Stimulated activated CD4-positive, alpha-beta T cell treated with anti-CD3 and anti-CD28 coated beads, Interleukin-12 subunit alpha, Interleukin-12 subunit beta, amount 100 ng/mL, for 48 hours (primary cell): ENCODE measurements around the gene SEMA7A.
"Not testable (repeated sequence)": the region's sequence is repeated elsewhere in the genome, so short reads cannot be mapped to it uniquely, and the experiment has no call there.

Source experiments
- DNase-seq, 3 donors: peaks; one replicate each; pipeline ENCODE4 v3.0.0-alpha.2; 2020; ENCODE audit warnings: low read depth in 2 of 3, low spot score in 1 of 3

The SEMA7A gene

GRCh38 chr15:74433592-74434262 is at the start of gene SEMA7A:
TSS of gene SEMA7A (minus strand) at chr15:74433958. CDS start at chr15:74433918, 40 bp downstream.
- DNase-seq = peak; percentile 67 to 78 (median 74)

- DNase-seq = no peak
Observed at GRCh38 chr15:74482661-74483060, 48.9 kb upstream of the SEMA7A start.

GRCh38 chr15:74480364-74480763 is 46.6 kb upstream of the SEMA7A start:
- not testable (repeated sequence) for DNase-seq

- DNase-seq = not testable (repeated sequence)
Observed at GRCh38 chr15:74471621-74472020, 37.9 kb upstream of the SEMA7A start.

GRCh38 chr15:74470631-74471395 is 37.1 kb upstream of the SEMA7A start:
- DNase-seq = no peak

- no peak for DNase-seq
Observed at GRCh38 chr15:74468341-74469032, 34.7 kb upstream of the SEMA7A start.

- no peak for DNase-seq
Observed at GRCh38 chr15:74466570-74466969, 32.8 kb upstream of the SEMA7A start.

- no peak for DNase-seq
Observed at GRCh38 chr15:74464897-74465296, 31.1 kb upstream of the SEMA7A start.

GRCh38 chr15:74464216-74464615 is 30.5 kb upstream of the SEMA7A start:
- no peak for DNase-seq

GRCh38 chr15:74463634-74464033 is 29.9 kb upstream of the SEMA7A start:
- DNase-seq = no peak

- no peak for DNase-seq
Observed at GRCh38 chr15:74461847-74462511, 28.2 kb upstream of the SEMA7A start.

- DNase-seq = peak; percentile 95 to 96 (median 95)
Observed at GRCh38 chr15:74460871-74461846, 27.4 kb upstream of the SEMA7A start, which contains the start of gene UBL7. TSS of gene UBL7 (minus strand) at chr15:74461160. CDS start at chr15:74458867, 2,293 bp downstream.

- DNase-seq = no peak
Observed at GRCh38 chr15:74460298-74460697, 26.5 kb upstream of the SEMA7A start.

- DNase-seq = not testable (repeated sequence)
Observed at GRCh38 chr15:74459798-74460197, 26.0 kb upstream of the SEMA7A start.

GRCh38 chr15:74458473-74458872 is 24.7 kb upstream of the SEMA7A start:
- no peak for DNase-seq

- DNase-seq = not testable (repeated sequence)
Observed at GRCh38 chr15:74457036-74457435, 23.3 kb upstream of the SEMA7A start.

GRCh38 chr15:74454764-74455500 is 21.2 kb upstream of the SEMA7A start:
- DNase-seq = no peak

GRCh38 chr15:74453925-74454763 is 20.4 kb upstream of the SEMA7A start:
- no peak for DNase-seq
